ENCODE results near the gene PDXP. TPM values are rescaled to one million over a fixed set of nuclear protein-coding genes. Genes with fewer than 3 reads are reported as not detected.

PDXP gene
- total and polyA plus RNA-seq, 2 of the 13 experiments (the other 11 are each of a cell fraction or from before 2014, with no cell fraction given) = 58.2 to 70.6 TPM

DNA sequence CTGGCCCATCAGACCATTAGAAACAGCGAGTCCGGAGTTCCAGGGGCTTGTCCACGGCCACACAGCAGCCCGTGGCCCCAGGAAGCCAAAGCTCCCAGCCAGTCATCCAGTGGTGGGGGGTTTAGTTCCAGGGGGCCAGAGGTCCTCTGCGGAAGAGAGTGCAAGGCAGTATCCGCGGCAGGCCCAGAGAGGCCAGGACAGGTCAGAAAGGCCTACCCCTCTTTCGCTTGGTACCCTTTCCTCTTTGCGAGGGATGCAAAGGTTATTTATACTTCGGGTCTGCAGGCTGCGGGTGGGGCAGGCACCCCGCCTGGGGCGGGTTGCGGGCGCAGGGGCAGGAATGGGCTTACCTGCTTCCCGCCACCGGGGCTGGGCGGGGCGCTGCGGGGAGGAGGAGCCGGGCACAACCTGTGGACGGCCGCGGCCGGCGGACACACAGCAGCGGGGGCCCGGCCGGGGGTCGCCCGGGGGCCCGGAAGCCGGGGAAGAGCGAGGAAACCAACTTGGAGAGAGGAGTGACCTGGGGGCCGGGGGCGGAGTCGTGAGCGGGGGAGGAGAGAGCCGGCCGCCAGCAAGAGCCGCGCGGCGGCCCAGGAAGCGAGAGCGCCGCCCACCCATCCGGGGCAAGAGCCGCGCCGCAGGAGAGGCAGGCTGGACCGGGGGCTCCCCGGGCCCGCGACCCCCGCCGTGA, 19.3 kb upstream of the PDXP start, which contains the start of gene SH3BP1 (continued):
- TF ChIP-seq, protein P1, sequence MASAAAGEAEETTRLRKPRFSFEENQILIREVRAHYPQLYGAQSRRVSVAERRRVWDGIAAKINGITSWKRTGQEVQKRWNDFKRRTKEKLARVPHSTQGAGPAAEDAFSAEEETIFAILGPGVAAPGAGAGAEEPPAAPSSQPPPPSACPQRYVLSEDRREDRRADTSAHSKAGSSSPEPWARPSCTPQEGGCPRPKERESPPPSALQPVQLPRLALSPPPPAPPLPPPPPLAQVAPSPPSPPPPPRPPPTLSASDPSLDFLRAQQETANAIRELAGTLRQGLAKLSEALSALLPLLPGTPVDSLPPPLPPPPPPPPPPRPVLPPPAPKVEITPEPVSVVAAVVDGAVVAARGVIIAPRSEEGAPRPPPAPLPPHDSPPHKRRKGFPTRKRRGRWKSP (CRISPR knock-in tag; IDR thresholded peaks at IDR 0.05) = no peak
- TF ChIP-seq KAT2B (IDR thresholded peaks at IDR 0.05; ENCODE audit: borderline replicate concordance, low read depth, low read length) = no peak
- TF ChIP-seq ZNF333 (CRISPR knock-in tag; IDR thresholded peaks at IDR 0.05; ENCODE audit: borderline replicate concordance) = no peak
- TF ChIP-seq REPIN1 (CRISPR knock-in tag; IDR thresholded peaks at IDR 0.05; ENCODE audit: borderline replicate concordance, low read depth) = no peak
- no peak for TF ChIP-seq CCAR2 (optimal IDR thresholded peaks at IDR 0.05; ENCODE audit: low read depth, low read length)
- TF ChIP-seq GFI1 (CRISPR knock-in tag; IDR thresholded peaks at IDR 0.05; ENCODE audit: borderline replicate concordance) = peak; percentile 39; the same call in 1 of the 2 replicates
- no peak for TF ChIP-seq HNRNPL (IDR thresholded peaks at IDR 0.05; ENCODE audit: low read depth, low read length)
- TF ChIP-seq TP53 (CRISPR knock-in tag; conservative IDR thresholded peaks at IDR 0.05) = no peak
- TF ChIP-seq, protein P2, sequence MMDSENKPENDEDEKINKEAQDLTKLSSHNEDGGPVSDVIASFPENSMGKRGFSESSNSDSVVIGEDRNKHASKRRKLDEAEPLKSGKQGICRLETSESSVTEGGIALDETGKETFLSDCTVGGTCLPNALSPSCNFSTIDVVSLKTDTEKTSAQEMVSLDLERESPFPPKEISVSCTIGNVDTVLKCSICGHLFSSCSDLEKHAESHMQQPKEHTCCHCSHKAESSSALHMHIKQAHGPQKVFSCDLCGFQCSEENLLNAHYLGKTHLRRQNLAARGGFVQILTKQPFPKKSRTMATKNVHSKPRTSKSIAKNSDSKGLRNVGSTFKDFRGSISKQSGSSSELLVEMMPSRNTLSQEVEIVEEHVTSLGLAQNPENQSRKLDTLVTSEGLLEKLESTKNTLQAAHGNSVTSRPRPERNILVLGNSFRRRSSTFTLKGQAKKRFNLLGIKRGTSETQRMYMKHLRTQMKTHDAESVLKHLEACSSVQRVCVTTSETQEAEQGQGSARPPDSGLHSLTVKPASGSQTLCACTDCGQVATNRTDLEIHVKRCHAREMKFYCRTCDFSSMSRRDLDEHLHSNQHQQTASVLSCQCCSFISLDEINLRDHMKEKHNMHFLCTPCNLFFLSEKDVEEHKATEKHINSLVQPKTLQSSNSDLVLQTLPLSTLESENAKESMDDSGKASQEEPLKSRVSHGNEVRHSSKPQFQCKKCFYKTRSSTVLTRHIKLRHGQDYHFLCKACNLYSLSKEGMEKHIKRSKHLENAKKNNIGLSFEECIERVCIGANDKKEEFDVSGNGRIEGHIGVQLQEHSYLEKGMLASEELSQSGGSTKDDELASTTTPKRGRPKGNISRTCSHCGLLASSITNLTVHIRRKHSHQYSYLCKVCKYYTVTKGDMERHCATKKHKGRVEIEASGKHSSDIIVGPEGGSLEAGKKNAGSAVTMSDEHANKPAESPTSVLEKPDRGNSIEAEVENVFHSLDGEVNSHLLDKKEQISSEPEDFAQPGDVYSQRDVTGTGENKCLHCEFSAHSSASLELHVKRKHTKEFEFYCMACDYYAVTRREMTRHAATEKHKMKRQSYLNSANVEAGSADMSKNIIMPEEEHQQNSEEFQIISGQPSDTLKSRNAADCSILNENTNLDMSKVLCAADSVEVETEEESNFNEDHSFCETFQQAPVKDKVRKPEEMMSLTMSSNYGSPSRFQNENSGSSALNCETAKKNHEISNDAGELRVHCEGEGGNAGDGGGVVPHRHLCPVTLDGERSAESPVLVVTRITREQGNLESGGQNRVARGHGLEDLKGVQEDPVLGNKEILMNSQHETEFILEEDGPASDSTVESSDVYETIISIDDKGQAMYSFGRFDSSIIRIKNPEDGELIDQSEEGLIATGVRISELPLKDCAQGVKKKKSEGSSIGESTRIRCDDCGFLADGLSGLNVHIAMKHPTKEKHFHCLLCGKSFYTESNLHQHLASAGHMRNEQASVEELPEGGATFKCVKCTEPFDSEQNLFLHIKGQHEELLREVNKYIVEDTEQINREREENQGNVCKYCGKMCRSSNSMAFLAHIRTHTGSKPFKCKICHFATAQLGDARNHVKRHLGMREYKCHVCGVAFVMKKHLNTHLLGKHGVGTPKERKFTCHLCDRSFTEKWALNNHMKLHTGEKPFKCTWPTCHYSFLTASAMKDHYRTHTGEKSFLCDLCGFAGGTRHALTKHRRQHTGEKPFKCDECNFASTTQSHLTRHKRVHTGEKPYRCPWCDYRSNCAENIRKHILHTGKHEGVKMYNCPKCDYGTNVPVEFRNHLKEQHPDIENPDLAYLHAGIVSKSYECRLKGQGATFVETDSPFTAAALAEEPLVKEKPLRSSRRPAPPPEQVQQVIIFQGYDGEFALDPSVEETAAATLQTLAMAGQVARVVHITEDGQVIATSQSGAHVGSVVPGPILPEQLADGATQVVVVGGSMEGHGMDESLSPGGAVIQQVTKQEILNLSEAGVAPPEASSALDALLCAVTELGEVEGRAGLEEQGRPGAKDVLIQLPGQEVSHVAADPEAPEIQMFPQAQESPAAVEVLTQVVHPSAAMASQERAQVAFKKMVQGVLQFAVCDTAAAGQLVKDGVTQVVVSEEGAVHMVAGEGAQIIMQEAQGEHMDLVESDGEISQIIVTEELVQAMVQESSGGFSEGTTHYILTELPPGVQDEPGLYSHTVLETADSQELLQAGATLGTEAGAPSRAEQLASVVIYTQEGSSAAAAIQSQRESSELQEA (CRISPR knock-in tag; IDR thresholded peaks at IDR 0.05; ENCODE audit: not compliant biosample characterization) = no peak
- TF ChIP-seq CENPT (CRISPR knock-in tag; IDR thresholded peaks at IDR 0.05; ENCODE audit: low read depth) = no peak
- TF ChIP-seq PAF1 (CRISPR knock-in tag; IDR thresholded peaks at IDR 0.05) = no peak
- no peak; the same call in 2 of the 3 replicates for TF ChIP-seq MXI1 (IDR thresholded peaks at IDR 0.05; ENCODE audit: borderline replicate concordance, low read depth, low read length)
- no peak for TF ChIP-seq ELF3 (CRISPR knock-in tag; IDR thresholded peaks at IDR 0.05)
- TF ChIP-seq TRIM24 (CRISPR knock-in tag; IDR thresholded peaks at IDR 0.05) = no peak
- no peak for TF ChIP-seq ZNF530 (CRISPR knock-in tag; IDR thresholded peaks at IDR 0.05; ENCODE audit: low read depth)
- TF ChIP-seq ZSCAN22 (CRISPR knock-in tag; IDR thresholded peaks at IDR 0.05) = no peak; the same call in 1 of the 2 replicates
- 0 out of 2 replicates have a peak, but pooled peaks have one; percentile 53 for TF ChIP-seq ZNF761 (CRISPR knock-in tag; conservative IDR thresholded peaks at IDR 0.05)
- TF ChIP-seq SP4 (CRISPR knock-in tag; IDR thresholded peaks at IDR 0.05) = no peak

All from HepG2 (cell line).